OCI-LY1 (cell line): ENCODE measurements around the gene BMP7.

Experiments
- EZH2 ChIP-seq: fragments of 200-600 bp; sonication (generic), shearing (Covaris generic); IDR thresholded peaks from 2 replicates; pipeline ENCODE4 v1.8.0; 2017; ENCODE audit warnings: borderline replicate concordance, mixed run types, mild to moderate bottlenecking, antibody characterized with exemption, low read length, moderate library complexity, mixed read lengths
- TF ChIP-seq, protein P1 (sequence below): fragments of 200-600 bp; sonication (generic), shearing (Covaris generic); IDR thresholded peaks from 2 replicates; pipeline ENCODE4 v1.5.1; 2017; ENCODE audit warnings: mild to moderate bottlenecking, antibody characterized with exemption, low read length, moderate library complexity, mixed read lengths

DNA sequence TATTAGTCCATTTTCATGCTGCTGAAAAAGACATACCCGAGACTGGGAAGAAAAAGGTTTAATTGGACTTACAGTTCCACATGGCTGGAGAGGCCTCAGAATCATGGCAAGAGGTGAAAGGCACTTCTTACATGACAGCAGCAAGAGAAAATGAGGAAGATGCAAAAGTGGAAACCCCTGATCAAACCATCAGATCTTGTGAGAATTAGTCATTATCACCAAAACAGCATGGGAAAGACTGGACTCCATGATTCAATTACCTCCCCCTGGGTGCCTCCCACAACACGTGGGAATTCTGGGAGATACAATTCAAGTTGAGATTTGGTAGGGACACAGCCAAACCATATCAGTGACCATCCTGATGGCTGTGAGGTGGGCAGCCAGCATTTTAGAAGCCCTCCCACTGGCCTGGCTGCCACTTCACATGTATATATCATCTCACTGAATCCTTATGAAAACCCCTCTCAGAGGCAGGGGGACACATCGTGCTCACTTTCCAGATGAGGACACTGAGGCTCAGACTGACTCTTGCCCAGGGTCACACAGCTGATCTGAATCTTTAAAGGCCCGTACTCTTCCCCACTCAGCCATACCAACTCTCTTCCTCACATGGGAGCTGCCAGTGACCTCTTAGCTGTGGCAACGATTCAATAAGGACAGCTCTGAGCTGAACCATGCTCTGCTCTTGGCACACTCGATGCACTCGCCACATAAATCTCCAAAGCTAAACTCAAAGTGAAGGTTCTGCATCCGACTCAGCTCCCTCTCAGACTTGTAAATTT lies 25.7 kb downstream of the BMP7 start:
- TF ChIP-seq, protein P1, sequence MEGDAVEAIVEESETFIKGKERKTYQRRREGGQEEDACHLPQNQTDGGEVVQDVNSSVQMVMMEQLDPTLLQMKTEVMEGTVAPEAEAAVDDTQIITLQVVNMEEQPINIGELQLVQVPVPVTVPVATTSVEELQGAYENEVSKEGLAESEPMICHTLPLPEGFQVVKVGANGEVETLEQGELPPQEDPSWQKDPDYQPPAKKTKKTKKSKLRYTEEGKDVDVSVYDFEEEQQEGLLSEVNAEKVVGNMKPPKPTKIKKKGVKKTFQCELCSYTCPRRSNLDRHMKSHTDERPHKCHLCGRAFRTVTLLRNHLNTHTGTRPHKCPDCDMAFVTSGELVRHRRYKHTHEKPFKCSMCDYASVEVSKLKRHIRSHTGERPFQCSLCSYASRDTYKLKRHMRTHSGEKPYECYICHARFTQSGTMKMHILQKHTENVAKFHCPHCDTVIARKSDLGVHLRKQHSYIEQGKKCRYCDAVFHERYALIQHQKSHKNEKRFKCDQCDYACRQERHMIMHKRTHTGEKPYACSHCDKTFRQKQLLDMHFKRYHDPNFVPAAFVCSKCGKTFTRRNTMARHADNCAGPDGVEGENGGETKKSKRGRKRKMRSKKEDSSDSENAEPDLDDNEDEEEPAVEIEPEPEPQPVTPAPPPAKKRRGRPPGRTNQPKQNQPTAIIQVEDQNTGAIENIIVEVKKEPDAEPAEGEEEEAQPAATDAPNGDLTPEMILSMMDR: no peak
- TF ChIP-seq EZH2: no peak
